ENCODE data around the gene TMEM242. TPM values are rescaled to one million over a fixed set of nuclear protein-coding genes. Genes with fewer than 3 reads are reported as not detected.
"Not testable (repeated sequence)": the region's sequence is repeated elsewhere in the genome, so short reads cannot be mapped to it uniquely, and the experiment has no call there.

The TMEM242 gene
- total RNA-seq (2014; rRNA removed; shearing (Covaris generic)): 5.3 and 9.4 TPM in 2 replicates

- peak; percentile 73 for DNase-seq (ENCODE audit: low spot score)
These were observed at the start of gene TMEM242 for GRCh38 chr6:157323255-157323965. TSS of gene TMEM242 (minus strand) at chr6:157323519. CDS start at chr6:157323499, 20 bp downstream.

GRCh38 chr6:157372501-157373280, 49.4 kb upstream of the TMEM242 start:
- DNase-seq (ENCODE audit: low spot score): no peak

GRCh38 chr6:157370755-157371154, 47.4 kb upstream of the TMEM242 start:
- DNase-seq (ENCODE audit: low spot score): no peak

GRCh38 chr6:157368359-157369049, 45.2 kb upstream of the TMEM242 start:
- DNase-seq (ENCODE audit: low spot score): no peak

GRCh38 chr6:157366648-157367047, 43.3 kb upstream of the TMEM242 start:
- no peak for DNase-seq (ENCODE audit: low spot score)

- DNase-seq (ENCODE audit: low spot score): no peak
These were observed 41.4 kb upstream of the TMEM242 start for GRCh38 chr6:157364705-157365104.

- no peak for DNase-seq (ENCODE audit: low spot score)
These were observed 38.6 kb upstream of the TMEM242 start for GRCh38 chr6:157361886-157362285.

GRCh38 chr6:157358287-157358686, 35.0 kb upstream of the TMEM242 start:
- DNase-seq (ENCODE audit: low spot score): no peak

- no peak for DNase-seq (ENCODE audit: low spot score)
These were observed 23.1 kb upstream of the TMEM242 start for GRCh38 chr6:157346373-157346772.

- no peak for DNase-seq (ENCODE audit: low spot score)
These were observed 20.4 kb upstream of the TMEM242 start for GRCh38 chr6:157343732-157344131.

GRCh38 chr6:157339432-157339831, 16.1 kb upstream of the TMEM242 start:
- no peak for DNase-seq (ENCODE audit: low spot score)

- no peak for DNase-seq (ENCODE audit: low spot score)
These were observed 14.4 kb upstream of the TMEM242 start for GRCh38 chr6:157337751-157338150.

GRCh38 chr6:157337276-157337675, 14.0 kb upstream of the TMEM242 start:
- DNase-seq (ENCODE audit: low spot score): not testable (repeated sequence)

- no peak for DNase-seq (ENCODE audit: low spot score)
These were observed 12.5 kb upstream of the TMEM242 start for GRCh38 chr6:157335829-157336228.

GRCh38 chr6:157333956-157334355, 10.6 kb upstream of the TMEM242 start:
- no peak for DNase-seq (ENCODE audit: low spot score)

- DNase-seq (ENCODE audit: low spot score): no peak
These were observed 10.2 kb upstream of the TMEM242 start for GRCh38 chr6:157333537-157333936.

GRCh38 chr6:157332813-157333212, 9.5 kb upstream of the TMEM242 start:
- no peak for DNase-seq (ENCODE audit: low spot score)

GRCh38 chr6:157330831-157331230, 7.5 kb upstream of the TMEM242 start:
- no peak for DNase-seq (ENCODE audit: low spot score)

- no peak for DNase-seq (ENCODE audit: low spot score)
These were observed 6.5 kb upstream of the TMEM242 start for GRCh38 chr6:157329829-157330228.

- no peak for DNase-seq (ENCODE audit: low spot score)
These were observed 4.9 kb upstream of the TMEM242 start for GRCh38 chr6:157328108-157328692.

- DNase-seq (ENCODE audit: low spot score): no peak
These were observed 3.7 kb upstream of the TMEM242 start for GRCh38 chr6:157326979-157327378.

Measured in H4 (cell line).